K562 (cell line): ENCODE measurements around the gene LLGL1. TPM values are rescaled to one million over a fixed set of nuclear protein-coding genes. Genes with fewer than 3 reads are reported as not detected.

ENCODE experiments used
- CEBPG ChIP-seq, 3 experiments: fragments of 200-800 bp in 1 of 3; sonication (Bioruptor generic) in 1 of 3; sonication (generic) in 1 of 3; formaldehyde crosslinking in 1 of 3; IDR thresholded peaks in 2 of 3; conservative IDR thresholded peaks in 1 of 3; 2 replicates each; pipeline versions ENCODE4 v1.6.1 to v1.8.0; 2016 to 2022; ENCODE audit warnings: missing compliant biosample characterization in 2 of 3, missing genetic modification characterization in 2 of 3, mild to moderate bottlenecking in 1 of 3, missing genetic modification reagents in 1 of 3
- DIDO1 ChIP-seq: fragments of 450-650 bp; IDR thresholded peaks from 2 replicates; pipeline ENCODE4 v1.6.1; 2016; ENCODE audit warnings: low read depth, missing biosample characterization, missing genetic modification characterization
- ERF ChIP-seq: fragments of 450-650 bp; formaldehyde crosslinking; IDR thresholded peaks from 2 replicates; pipeline ENCODE4 v1.4.0; 2020; ENCODE audit warnings: mild to moderate bottlenecking, mixed read lengths
- FOXK2 ChIP-seq, 2 experiments: fragments of 450-650 bp; IDR thresholded peaks in 1 of 2; conservative IDR thresholded peaks in 1 of 2; 2 replicates each; pipeline ENCODE4 v1.6.1; 2016; ENCODE audit warnings: low read depth in 2 of 2, mild to moderate bottlenecking in 1 of 2
- HMGN3 ChIP-seq: IDR thresholded peaks from 2 replicates; pipeline ENCODE4 v1.6.1; 2011; ENCODE audit warnings: borderline replicate concordance, low read depth, mild to moderate bottlenecking, mixed read lengths, low read length; ENCODE audit not compliant: insufficient read length; ENCODE audit errors: extremely low read depth
- HSF4 ChIP-seq: fragments of 250-450 bp; sonication (Bioruptor Pico); IDR thresholded peaks from 2 replicates; pipeline ENCODE4 v2.1.2; 2022; ENCODE audit warnings: mild to moderate bottlenecking, moderate library complexity, borderline replicate concordance
- KLF16 ChIP-seq: IDR thresholded peaks from 2 replicates; pipeline ENCODE4 v1.6.1; 2016; ENCODE audit warnings: antibody characterized with exemption
- NELFE ChIP-seq: IDR thresholded peaks from 2 replicates; pipeline ENCODE4 v1.6.1; 2011; ENCODE audit warnings: mild to moderate bottlenecking; ENCODE audit not compliant: insufficient read depth, insufficient read length
- POLR2A ChIP-seq: fragments of 450-650 bp; conservative IDR thresholded peaks from 2 replicates; pipeline ENCODE4 v1.6.1; 2016
- POLR3A ChIP-seq: IDR thresholded peaks from 2 replicates; pipeline ENCODE4 v1.6.1; 2011; ENCODE audit warnings: borderline replicate concordance, mild to moderate bottlenecking, moderate library complexity; ENCODE audit not compliant: insufficient read length, insufficient read depth; ENCODE audit errors: extremely low read depth
- PURB ChIP-seq: sonication (generic); formaldehyde crosslinking; IDR thresholded peaks from 2 replicates; pipeline ENCODE4 v1.9.0; 2021; ENCODE audit warnings: low read depth, mild to moderate bottlenecking, missing genetic modification reagents
- RNF2 ChIP-seq: sonication (generic); IDR thresholded peaks from 2 replicates; pipeline ENCODE4 v1.6.1; 2016
- SIRT6 ChIP-seq: IDR thresholded peaks from one replicate; pipeline ENCODE4 v1.6.1; 2012; ENCODE audit warnings: low read depth, mild to moderate bottlenecking, control low read depth, inconsistent platforms, low read length, moderate library complexity
- SIX5 ChIP-seq, 2 experiments: IDR thresholded peaks; 2 replicates each; pipeline ENCODE4 v1.6.1; 2011; ENCODE audit warnings: low read length in 2 of 2, borderline replicate concordance in 1 of 2, low read depth in 1 of 2, mild to moderate bottlenecking in 1 of 2, moderate library complexity in 1 of 2; ENCODE audit not compliant: insufficient read depth in 1 of 2
- SMARCE1 ChIP-seq: fragments of 450-650 bp; IDR thresholded peaks from 2 replicates; pipeline ENCODE4 v1.7.1; 2016; ENCODE audit warnings: mild to moderate bottlenecking
- SPI1 ChIP-seq: IDR thresholded peaks from 2 replicates; pipeline ENCODE4 v1.6.1; 2011; ENCODE audit warnings: low read depth, low read length, control low read depth, borderline replicate concordance
- TAF15 ChIP-seq: fragments of 200-400 bp; formaldehyde crosslinking; IDR thresholded peaks from 2 replicates; pipeline ENCODE4 v1.6.1; 2017; ENCODE audit warnings: mild to moderate bottlenecking, low read depth, low read length, moderate library complexity
- YY1 ChIP-seq, 3 experiments: IDR thresholded peaks; 2 replicates each; pipeline ENCODE4 v1.6.1; 2011; ENCODE audit warnings: low read length in 2 of 3, mild to moderate bottlenecking in 2 of 3, moderate library complexity in 2 of 3, borderline replicate concordance in 1 of 3, control low read depth in 1 of 3, low read depth in 1 of 3; ENCODE audit not compliant: insufficient read depth in 3 of 3, insufficient replicate concordance in 2 of 3, control insufficient read depth in 1 of 3, insufficient read length in 1 of 3; ENCODE audit errors: extremely low read depth in 1 of 3
- ZNF347 ChIP-seq: fragments of 450-650 bp; formaldehyde crosslinking; IDR thresholded peaks from 2 replicates; pipeline ENCODE4 v1.4.0; 2020; ENCODE audit warnings: low read depth, mild to moderate bottlenecking, moderate library complexity
- ZNF384 ChIP-seq: IDR thresholded peaks from 2 replicates; pipeline ENCODE4 v1.6.1; 2012; ENCODE audit warnings: low read depth, low read length, improper control_type of control experiment
- polyA plus RNA-seq, 8 experiments: library from polyadenylated mRNA; depleted of rRNA in 4 of 8; stranded (reverse) in 5 of 8; unstranded in 3 of 8; fragments of >200 nt; fragmentation: Nextera tagmentation in 2 of 8; fragmentation: Illumina TruSeq in 1 of 8; extraction: Ambion mirVana in 2 of 8; extraction: Trizol in 1 of 8; gene quantifications; 2 replicates each; pipeline versions ENCODE4 v1.2.1 to v1.2.3, GENCODE V29; 2011 to 2014; ENCODE audit warnings: inconsistent platforms in 1 of 8, missing spikeins in 1 of 8
- total RNA-seq, 7 experiments: library from RNA; depleted of rRNA in 6 of 7; stranded (reverse); fragments of >200 nt in 6 of 7; fragmentation: Illumina TruSeq in 2 of 7; extraction: Trizol in 2 of 7; gene quantifications; 2 replicates each; pipeline versions ENCODE4 v1.2.1 to v1.2.3, GENCODE V29; 2011 to 2021; ENCODE audit warnings: low replicate concordance in 1 of 7
- TF ChIP-seq, protein P1 (sequence below): fragments of 450-650 bp; formaldehyde crosslinking; IDR thresholded peaks from 2 replicates; pipeline ENCODE4 v1.4.0; 2020; ENCODE audit warnings: mild to moderate bottlenecking, mixed read lengths
- TF ChIP-seq, protein P2 (sequence below): sonication (generic); formaldehyde crosslinking; IDR thresholded peaks from 2 replicates; pipeline ENCODE4 v1.8.0; 2023; ENCODE audit warnings: mild to moderate bottlenecking, missing genetic modification reagents
- TF ChIP-seq, protein P3 (sequence below): IDR thresholded peaks from 3 replicates; pipeline ENCODE4 v1.6.1; 2011; ENCODE audit warnings: borderline replicate concordance, mild to moderate bottlenecking; ENCODE audit not compliant: insufficient read length, insufficient read depth

Gene LLGL1
- total and polyA plus RNA-seq, 9 of the 15 experiments (the other 6 are each of a cell fraction or from before 2014, with no cell fraction given) = 0.11 to 12.9 (median 5.3) TPM; not detected in 1

DNA sequence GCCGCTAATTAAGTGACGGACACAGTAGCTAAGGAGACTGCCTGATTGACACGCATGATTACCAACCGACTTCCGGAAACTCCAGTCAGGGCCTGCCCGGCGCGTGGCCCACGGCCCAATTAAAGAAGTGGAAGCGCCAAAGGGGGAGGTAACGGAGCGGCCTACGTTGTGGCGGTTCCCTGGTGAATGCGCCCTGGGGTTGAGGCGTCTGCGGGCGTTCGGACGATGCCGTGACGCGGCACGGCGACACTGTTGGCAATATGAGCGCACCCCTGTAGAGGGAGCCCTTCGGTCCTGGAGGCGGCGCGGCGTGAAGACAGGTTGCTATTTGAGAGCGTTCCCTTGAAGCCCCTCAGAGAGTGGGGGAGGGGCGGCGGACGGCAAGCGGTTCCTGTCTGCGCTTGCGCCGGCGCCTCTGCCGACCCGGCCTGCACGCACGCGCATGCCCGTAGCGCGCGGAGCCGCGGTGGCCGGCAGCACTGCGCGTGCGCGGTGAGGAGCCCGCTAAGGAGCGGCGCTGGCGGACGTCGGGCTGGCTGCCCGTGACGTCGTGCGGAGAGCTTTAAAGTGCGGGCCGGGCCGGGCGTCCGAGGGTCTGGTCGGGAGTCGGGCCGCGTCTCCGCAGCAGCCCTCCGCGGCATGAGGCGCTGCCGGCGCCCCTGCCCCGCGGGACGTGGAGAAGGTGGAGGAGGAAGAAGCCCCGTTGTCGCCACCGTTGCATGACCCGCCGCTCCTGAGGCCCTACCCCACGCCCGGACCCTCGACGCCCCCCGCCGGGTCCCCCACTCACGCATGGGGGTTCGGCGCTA, 41.9 kb upstream of the LLGL1 start, which contains the start of gene ALKBH5 (continued):
- TF ChIP-seq TAF15 = no peak
- TF ChIP-seq SMARCE1 = no peak
- no peak for TF ChIP-seq ZNF347 (CRISPR knock-in tag)
- TF ChIP-seq DIDO1 (tag) = no peak
- no peak for TF ChIP-seq KLF16
- TF ChIP-seq ZNF384 = no peak
- TF ChIP-seq RNF2 = peak; percentile 49; the same call in 1 of the 2 replicates
- TF ChIP-seq PURB = no peak
- TF ChIP-seq ERF (CRISPR knock-in tag) = no peak
- TF ChIP-seq, protein P1, sequence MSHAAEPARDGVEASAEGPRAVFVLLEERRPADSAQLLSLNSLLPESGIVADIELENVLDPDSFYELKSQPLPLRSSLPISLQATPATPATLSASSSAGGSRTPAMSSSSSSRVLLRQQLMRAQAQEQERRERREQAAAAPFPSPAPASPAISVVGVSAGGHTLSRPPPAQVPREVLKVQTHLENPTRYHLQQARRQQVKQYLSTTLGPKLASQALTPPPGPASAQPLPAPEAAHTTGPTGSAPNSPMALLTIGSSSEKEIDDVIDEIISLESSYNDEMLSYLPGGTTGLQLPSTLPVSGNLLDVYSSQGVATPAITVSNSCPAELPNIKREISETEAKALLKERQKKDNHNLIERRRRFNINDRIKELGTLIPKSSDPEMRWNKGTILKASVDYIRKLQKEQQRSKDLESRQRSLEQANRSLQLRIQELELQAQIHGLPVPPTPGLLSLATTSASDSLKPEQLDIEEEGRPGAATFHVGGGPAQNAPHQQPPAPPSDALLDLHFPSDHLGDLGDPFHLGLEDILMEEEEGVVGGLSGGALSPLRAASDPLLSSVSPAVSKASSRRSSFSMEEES (CRISPR knock-in tag) = no peak
- TF ChIP-seq CEBPG (CRISPR knock-in tag; IDR thresholded peaks at IDR 0.05) = no peak
- TF ChIP-seq CEBPG (tag; conservative IDR thresholded peaks at IDR 0.05 in 1 of 2, IDR thresholded peaks at IDR 0.05 in 1 of 2) = no peak
- peak in 1 of 3 experiments; percentile 3 for TF ChIP-seq YY1 (IDR thresholded peaks at IDR 0.05; ENCODE audit: borderline replicate concordance in 1 of 3, control insufficient read depth in 1 of 3, extremely low read depth in 1 of 3, insufficient read depth in 3 of 3, insufficient read length in 1 of 3, insufficient replicate concordance in 2 of 3, low read depth in 1 of 3, low read length in 2 of 3)
- peak; percentile 51 for TF ChIP-seq HMGN3
- TF ChIP-seq FOXK2 (conservative IDR thresholded peaks at IDR 0.05 in 1 of 2, IDR thresholded peaks at IDR 0.05 in 1 of 2; ENCODE audit: low read depth in 2 of 2) = peak in 1 of 2 experiments; percentile 57; a peak in 2 of 4 replicates
- TF ChIP-seq, protein P2, sequence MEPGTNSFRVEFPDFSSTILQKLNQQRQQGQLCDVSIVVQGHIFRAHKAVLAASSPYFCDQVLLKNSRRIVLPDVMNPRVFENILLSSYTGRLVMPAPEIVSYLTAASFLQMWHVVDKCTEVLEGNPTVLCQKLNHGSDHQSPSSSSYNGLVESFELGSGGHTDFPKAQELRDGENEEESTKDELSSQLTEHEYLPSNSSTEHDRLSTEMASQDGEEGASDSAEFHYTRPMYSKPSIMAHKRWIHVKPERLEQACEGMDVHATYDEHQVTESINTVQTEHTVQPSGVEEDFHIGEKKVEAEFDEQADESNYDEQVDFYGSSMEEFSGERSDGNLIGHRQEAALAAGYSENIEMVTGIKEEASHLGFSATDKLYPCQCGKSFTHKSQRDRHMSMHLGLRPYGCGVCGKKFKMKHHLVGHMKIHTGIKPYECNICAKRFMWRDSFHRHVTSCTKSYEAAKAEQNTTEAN = no peak
- TF ChIP-seq POLR3A = no peak
- TF ChIP-seq SIRT6 = no peak
- TF ChIP-seq SPI1 = 0 out of 2 replicates have a peak, but pooled peaks have one; percentile 24
- TF ChIP-seq POLR2A = peak; percentile 63; the same call in 1 of the 2 replicates
- TF ChIP-seq NELFE = no peak
- no peak for TF ChIP-seq SIX5 (IDR thresholded peaks at IDR 0.05; ENCODE audit: borderline replicate concordance in 1 of 2, insufficient read depth in 1 of 2, low read depth in 1 of 2, low read length in 2 of 2)
- TF ChIP-seq, protein P3, sequence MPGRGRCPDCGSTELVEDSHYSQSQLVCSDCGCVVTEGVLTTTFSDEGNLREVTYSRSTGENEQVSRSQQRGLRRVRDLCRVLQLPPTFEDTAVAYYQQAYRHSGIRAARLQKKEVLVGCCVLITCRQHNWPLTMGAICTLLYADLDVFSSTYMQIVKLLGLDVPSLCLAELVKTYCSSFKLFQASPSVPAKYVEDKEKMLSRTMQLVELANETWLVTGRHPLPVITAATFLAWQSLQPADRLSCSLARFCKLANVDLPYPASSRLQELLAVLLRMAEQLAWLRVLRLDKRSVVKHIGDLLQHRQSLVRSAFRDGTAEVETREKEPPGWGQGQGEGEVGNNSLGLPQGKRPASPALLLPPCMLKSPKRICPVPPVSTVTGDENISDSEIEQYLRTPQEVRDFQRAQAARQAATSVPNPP = no peak
- no peak for TF ChIP-seq HSF4 (CRISPR knock-in tag)
